Stimulated activated CD4-positive, alpha-beta T cell treated with anti-CD3 and anti-CD28 coated beads, TNF-alpha, amount 100 ng/mL, for 4 hours (primary cell): ENCODE results near the gene EWSR1.

ENCODE experiments used
- DNase-seq, 3 experiments: peaks; one replicate each; pipeline ENCODE4 v3.0.0-alpha.2; 2020; ENCODE audit warnings: low read depth in 3 of 3

Gene EWSR1

DNA sequence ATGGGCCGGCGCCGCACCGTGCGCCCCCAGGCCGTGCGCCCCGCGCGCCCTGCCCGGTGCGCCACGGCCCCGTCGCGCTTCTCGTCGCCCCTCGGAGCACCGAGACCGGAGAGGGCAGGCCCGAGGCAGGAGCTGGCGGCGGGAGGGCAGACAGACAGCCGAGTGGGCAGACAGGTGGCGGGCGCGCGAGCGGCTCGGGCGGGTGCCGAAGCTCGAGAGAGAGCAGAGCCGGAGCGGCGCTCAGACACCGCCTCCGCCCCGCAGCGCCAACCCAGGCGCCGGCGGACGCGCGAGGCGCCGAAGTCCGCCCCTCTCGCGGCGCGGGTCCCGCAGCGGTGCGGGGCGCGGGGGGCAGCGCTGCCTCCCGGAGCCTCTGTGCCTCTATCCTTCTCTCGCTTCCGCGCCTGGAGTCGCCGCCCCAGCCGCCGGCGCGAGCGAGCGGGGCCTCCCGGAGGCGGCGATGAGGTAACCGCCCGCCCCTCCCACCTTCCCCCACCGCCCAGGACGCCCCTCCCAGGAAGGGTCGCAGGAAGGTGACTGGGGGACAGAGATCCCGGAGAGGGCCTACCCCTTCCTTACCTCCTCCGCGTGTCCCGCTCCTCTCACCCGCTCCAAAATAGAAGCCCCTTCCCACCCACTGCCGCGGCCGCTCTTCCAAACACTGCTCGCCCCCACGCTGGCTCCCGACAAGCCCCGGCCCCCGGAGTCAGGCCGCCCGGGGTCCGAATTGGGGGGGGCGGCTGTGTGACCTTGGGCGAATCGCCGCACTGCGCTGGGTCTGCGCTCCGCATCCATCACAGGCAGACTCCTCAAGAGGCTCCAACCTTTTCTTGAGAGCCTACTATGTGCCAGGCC is 47.4 kb downstream of the EWSR1 start, which contains the start of gene RASL10A:
Gene RASL10A, minus strand, starts transcription at position 412 of the 855 bp plus-strand sequence. CDS start 451 bp downstream, outside the sequence.
- no peak for DNase-seq

DNA sequence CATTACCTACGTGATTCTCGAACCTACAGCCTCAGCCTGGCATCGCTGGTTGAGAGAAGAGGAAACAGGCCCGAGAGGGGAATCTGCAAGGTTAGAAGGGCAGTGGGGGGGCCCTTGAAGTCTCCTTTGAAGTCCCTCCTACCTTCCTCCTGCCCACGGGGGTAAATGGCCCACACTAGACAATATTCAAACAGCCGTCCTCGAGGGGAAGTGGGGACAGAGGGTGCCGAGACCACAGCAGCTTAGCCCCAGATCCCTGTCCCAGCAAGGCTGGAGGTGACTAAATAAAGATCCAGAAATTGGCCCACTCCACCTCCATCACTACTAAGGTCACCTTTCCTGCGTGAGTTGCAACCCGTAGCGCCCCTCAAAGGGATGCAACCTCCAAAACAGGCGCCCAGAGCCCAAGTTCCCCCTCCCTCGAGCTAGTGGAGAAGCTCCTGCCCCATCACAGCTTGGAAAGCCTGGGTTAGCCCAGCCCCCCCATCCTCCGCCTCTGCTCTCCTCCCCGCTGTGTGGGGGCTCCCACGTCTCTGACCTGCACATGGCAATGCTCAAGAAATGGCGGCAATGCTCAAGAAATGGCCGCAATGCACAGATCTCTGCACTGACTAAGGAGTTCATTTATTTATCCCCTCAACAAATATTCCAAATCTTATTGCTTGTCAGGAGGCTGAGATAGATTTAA is 48.2 kb downstream of the EWSR1 start:
- no peak for DNase-seq

DNA sequence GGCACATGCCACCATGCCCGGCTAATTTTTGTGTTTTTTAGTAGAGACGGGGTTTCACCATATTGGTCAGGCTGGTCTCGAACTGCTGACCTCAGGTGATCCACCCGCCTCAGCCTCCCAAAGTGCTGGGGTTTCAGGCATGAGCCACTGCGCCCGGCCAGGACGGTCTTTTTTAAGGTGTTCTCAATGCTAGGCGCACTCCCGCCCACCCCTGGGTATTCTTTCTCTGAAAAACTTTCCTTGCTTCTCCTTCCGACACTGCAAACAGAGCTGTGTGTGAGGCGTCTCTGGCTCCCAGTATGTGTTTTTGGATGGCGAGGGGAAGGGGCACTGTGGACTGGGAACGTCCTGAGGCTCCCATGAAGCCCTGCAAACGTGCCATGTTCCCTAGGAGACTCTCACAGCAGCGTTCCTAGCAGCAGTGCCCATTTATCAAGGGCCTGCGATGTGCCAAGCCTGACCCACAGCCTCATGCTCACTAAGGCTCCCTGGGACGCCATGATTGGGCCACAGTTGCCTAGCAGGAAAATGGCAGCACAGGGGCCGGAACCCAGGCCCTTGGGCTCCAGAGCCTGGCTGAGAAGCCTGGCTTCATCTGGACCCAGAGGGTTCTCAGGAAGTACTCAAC is 49.9 kb downstream of the EWSR1 start:
- DNase-seq: no peak

DNA sequence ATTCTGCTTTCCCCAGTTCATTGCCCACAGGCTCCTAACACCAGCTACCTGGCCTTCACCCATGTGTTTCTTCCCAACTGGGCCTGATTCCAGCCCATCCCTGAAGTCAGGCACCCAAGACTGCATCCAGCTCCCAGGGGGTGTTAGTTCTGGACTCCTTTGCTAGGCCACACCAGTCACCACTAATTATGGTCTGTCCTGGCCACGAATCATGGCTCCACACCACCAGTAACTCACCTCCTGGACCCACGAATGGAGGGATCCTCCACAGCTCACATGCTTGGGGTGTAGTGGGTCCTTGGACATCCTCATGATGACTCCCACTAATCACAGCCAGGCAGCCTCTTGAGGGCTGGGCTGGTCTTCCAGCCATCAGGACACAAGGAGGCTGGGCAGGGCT is 51.0 kb downstream of the EWSR1 start:
- DNase-seq: no peak

DNA sequence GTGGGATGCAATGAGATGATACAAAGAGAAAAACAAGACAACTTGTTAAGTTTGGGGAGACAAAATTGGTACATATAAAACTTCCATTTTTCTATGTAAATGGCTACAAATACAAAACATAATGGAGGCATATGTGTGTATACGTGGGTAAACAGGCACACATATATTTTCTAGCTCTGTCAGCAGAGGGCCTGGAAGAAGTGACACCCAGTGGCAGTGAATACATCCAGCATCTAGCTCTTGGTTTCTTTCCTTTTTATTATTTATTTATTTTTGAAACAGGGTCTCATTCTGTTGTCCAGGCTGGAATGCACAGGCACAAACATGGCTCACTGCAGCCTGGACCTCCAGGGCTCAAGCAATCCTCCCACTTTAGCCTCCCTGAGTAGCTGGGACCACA is 52.5 kb downstream of the EWSR1 start:
- DNase-seq: no peak

DNA sequence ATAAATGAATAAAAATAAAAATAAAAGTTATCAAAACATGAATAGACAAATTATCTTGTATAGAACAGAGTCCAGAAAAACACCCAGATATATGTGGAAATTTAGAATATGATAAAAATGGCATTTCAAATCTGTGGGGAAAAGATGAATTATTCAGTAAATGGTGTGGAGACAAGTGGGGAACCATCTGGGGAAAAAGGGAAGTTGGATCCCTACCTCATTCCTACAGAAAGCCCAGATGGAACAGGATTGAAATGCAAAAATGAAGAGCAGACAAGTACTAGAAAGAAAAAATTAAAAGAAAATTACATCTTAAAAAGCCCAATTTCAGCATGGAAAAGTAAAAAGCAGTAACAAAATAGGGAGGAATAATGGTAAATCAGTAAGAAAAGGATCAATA is 55.6 kb downstream of the EWSR1 start:
- DNase-seq: no peak

DNA sequence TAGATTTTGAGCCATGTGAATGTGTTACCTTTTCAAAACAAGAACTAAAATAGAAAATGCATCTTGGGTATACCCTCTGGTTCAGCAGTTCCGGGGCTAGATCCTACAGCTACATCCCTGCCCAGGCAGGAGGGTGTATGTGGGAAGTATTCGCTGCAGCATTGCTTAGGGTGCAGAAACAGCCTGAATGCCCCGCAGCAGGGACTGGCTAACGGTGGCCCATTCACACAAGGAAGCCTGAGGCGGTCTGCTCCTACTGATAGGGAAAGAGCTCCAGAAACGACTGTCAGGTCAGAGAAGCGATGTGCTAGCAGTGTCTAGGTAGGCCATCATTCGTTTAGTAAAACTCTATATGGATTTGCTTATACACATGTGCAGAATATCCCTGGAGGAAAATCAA is 57.3 kb downstream of the EWSR1 start:
- no peak for DNase-seq

DNA sequence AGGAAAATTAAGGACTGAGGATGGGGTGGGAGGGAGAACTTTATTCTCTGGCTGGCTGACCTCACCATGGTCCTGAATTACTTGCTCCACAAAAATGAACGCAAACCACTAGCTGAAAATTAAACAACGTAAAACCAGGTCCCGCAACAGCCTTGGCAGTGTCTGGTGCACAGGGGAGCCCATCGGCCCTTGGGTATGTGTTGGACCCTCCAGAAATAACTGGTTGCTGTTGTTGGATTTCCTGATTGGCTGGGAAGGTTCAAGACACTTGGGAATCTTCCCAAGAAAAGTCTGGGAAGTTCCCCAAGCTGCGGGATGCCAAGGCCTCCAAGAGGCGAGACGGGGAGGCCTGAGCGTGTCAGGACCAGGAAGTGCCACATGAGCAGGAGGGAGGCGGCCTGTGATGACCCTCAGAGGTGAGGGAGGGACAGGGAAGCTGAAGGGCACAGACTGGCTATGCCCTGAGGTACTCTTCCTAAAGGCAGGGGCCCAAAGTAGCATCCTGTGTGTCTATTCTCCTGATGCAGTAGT is 57.8 kb downstream of the EWSR1 start:
- DNase-seq: no peak

DNA sequence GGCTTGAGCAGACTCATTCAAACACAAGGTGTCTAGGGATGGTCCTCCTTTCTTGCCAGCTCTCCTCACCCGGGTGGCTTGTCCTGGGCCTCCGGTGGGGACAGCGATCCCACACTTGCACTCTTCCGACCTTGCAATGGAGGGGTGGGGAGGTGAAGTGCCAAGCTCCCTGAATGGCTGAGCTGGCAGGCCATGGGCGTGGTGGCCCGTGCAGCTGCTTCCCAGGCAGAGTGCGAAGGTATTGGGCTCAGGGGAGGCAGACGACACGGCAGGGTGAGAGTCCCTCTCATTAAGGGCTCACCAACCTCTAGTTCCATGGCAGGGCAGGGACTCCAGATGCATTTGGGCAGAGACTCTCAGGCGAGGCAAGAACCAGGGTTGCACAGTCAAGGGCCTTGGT is 58.4 kb downstream of the EWSR1 start:
- no peak for DNase-seq

DNA sequence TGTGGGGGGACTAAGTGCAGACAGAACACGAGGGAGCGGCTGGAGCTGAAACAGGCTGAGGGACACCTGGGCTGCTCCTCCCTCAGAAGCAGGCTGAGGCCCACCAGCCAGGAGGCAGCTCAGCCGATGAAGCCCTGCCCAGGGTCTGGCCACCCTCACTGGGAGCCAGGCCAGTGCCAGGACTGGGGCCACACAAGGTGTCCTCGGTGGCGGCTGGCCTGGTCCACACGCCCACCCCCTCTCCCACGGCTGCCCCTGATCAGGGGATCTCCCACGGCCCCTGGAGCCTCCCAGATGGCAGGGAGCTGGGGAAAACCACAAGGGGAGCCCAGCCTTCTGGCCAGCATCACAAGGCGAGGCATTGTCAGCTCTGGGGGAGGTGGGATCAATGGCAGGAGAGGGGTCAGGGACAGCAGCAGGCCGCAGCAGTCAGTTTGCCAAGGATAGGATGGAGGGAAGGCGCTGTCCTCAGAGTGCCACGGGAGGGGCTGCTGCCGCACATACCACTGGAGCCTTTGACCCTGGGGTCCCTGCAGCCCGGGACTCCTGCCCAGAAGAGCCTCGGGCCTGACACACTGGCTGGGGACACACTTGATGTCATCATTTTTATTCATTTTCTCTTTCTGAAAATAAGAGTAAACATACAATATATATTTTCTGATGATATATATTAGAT is 59.2 kb downstream of the EWSR1 start:
- DNase-seq: no peak

DNA sequence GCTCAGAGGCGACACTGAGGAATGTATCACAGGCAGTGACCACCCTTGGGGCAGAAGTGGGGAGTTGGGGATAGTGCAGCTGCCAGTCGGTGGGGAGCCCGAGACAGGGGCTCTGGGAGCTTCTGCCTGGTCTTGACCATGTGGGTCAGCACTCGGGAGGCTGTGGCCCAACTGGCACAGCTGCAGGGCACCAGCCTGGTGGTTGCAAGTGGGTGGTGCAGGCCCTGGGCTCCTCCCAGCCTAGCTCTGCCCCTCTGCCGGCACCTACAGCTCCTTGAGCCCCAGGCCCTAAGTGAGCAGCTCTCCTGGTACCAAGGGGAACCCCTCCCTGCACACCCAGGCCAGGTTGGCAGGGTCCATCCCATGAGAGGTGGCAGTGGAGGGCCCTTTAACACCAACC is 60.0 kb downstream of the EWSR1 start:
- no peak for DNase-seq

DNA sequence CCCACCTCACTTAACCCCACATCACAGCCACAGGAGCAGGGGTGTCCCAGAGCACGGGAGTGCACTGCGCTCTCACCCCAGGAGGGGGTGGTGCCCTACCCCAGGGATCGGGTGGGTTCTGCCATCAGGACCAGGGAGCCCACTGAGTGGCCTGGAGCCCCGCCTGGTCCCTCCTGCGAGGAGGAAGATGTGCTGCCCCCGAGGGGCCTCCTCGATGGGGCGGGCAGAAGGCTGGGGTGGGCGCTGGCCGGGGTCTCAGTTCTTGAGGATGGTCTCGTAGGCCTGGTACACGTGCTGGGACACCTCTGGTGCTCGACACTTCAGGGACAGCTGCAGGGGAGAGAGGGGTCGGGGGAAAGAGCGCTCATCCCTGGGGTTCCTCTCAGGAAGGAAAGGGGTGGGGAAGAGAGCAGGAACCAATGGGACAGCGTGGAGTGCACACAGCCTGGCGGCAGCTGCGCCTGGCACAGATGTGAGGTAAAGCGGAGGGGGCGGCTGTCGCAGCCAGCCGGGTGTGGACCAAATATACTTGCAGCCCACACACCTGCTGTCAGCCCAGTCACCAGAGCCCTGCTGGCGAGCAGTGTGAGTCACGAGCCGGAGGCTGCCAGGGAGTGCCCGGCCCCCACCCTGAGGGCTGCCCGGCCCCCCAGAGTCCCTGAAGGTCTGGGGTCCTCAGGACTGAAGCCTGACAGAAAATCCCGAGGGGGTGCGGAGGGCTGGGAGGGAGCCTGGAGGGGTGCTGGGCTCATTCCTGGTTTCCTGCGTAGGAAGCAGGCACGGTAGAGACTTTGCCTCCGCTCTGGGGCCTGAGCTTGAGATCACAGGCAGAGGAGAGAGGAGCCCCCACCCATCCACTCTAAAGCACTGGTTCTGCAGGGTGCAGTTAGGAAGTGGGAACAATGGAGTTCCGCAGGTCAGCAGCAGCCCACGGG is 60.8 kb downstream of the EWSR1 start:
- no peak for DNase-seq

DNA sequence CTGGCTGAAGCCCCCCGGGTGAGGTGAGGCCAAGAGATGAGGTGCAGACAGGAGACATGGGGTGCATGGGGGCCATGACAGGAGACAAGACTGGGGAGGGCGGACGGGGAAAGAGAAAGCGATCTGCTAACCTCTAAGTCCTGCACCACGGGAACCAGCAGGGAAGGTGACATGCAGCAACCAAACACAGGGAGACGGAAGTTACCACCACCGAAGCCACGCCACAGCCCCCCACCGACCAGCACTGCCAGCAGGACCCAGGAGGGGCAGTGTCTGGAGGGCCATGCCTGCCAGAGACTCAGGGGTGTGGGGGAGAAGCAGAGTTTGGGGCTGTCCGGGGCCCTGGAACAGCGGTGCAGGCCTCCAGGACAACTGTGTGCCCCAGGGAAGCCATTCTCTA is 61.5 kb downstream of the EWSR1 start:
- DNase-seq: no peak

DNA sequence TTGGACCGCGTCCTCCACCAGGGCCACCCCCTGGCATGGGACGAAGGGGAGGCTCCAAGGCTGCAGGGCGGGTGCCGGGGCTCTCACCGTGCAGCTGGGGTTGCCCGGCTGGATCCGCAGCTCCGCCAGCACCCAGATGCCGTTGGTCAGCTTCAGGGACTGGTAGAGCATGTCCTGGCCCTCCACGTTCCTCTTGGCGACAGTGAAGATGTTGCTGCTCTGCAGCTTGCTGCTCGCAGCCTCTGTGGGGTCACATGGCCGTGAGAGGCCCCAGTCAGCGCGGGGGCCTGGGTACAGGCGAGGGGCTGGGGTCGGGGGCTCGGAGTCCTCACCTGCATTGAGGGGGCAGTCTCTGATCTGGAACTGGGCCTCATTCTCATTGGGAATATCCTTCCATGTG is 62.2 kb downstream of the EWSR1 start:
- DNase-seq: no peak

DNA sequence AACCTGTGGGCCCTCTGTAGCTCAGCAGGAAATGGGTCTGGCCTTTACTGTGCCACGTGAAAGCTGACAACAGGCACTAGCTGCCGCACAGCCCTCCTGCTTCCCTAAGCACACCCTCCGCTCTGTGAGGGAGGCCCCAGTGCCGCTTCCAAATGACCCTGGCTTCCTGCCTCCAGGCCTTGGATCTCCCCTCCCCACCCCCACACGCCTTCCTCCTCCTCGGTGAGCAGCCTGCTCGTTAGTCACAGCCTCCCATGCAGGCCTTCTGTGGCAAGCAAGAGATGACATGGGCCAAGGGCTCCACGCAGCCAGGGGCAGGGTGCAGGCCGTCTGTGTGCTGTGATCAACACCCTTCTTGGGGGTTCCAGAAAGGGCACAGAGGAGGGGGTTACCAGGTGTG is 62.7 kb downstream of the EWSR1 start:
- no peak for DNase-seq

DNA sequence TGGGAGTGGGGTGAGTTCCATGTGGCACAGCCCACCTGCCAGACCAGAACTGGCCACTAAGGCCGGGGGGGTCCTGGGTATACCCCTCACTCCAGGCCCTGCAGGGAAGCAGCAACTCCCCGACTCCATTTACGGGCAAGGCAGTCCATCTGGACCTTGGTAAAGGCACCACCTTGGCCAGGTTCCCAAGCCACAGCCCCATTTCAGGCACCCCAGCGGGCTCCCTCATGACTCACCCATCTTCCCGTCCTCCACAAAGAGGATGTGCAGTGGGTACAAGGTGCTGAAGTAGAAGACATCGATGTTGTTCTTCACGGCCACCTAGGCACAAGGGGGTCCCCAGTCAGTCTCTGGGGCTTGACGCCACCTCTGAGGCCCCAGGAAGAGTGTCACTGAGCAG is 63.1 kb downstream of the EWSR1 start:
- no peak for DNase-seq

DNA sequence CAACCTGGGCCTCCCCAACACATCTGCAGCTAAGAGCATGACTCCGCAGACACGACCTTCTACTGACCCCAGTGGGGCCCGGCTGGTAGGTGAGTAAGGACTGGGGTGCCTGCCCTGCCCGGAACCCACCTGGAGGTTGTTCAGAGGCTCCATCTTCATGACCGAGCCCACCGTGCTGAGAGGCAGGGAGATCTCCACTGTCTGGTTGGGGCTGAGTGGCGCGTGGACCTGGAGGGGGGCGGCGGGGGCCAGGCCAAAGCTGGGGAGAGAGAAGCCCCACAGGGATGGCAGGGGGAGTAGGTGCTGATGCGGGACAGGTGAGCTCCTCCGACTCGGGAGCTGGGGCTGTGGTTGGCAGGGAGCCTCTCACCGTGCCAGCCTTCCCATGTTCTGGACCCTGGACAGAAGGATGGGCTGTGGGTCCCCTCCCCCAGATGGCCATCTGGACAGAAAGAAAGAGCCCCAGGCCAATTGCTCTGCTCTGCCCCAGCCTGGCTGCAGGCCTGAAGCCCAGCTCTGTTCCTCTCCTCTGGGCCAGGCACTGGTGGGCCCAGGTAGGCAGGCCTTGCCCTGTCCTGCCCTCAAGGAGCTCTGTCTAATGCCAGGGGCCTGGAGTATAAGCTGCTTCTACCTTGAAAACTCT is 63.7 kb downstream of the EWSR1 start:
- no peak for DNase-seq

DNA sequence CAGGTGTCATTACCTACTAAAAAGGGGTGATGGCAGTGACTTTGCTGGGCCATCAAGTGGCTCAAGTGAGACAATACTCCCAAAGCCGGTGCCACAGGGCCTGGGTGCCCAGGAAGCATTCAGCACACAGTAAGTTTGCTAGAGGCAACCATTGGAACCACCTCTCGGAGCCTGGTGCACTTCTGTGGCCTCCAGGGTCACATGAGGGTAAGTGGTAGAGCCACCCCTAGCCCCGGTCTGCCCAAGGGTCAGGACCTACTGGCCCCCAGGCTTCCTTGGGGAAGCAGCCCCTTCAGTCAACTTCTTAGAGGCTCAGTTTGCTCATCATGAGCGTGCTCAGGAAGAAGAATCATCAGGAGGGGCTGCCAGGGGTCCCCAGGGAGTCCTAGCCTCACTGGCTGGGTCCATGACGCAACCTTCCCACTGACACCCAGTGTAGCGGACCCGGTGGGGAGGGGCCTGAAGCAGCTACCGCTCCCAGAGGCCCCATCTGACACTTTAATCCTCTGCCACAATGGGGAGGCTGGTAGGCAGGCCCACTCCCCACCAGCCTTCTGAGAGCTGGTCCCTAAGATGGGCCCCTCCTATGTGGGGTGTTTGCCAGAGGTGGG is 64.9 kb downstream of the EWSR1 start:
- DNase-seq: no peak

DNA sequence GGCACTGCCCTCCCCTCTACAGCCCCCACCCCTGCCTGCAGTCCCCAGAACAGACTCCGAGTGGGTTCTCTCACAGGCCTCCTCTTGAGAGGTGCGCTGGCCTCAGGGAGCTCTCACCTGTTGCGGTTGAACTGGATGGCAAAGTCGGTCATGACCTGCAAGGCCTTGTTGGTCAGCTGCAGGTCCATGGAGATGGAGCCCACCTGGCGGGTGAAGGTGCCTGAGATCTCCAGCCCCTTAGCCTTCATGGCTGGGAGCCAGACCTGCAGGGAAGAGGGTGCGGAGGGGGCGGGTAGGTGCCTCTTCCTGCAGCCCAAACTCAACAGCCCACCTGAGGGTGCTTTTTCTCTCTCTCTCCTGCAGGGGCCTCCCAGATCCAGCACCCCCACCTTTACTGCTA is 66.1 kb downstream of the EWSR1 start:
- no peak for DNase-seq
